ENCODE data around the gene OAS2.

DNA sequence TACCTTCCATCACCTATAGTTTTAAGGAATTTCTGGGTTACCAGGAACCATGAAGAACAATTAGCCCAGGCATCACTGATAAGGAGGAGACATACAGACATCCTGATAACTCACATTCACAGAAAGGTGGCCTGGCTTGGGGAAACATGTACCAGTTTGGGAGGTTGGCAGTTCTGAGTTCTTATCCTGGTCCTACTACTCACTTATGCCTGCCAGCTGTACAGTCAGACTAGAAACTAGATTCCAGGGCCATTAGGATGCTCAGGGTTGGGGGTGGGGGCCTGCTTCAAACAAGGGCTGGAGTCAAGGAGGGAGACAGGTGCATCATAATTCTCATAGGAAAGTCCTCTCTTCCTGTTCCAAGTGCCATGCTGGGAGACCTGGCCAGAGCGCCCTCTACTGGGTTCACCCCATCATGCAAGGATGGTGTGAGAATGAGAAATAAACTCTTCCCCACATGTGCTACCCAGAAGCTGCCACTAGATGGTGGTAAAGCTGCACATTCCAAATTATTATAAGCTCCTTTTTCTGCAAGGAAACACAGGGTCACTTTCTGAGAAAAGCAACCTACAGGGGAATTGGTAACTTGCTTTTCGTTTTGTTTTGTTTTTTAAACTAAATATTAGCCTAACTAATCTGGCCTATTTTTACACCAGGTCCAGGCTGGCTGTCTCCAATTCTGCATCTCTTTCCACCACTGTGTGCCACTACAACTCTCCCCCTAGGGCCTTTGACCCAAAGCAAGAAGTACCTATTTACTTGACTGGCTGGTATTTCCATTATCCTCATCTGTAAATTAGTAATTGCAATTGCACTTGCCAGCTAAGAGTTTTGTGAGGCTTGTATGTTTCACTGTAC lies 14.5 kb downstream of the OAS2 start:
- TF ChIP-seq, protein P1, sequence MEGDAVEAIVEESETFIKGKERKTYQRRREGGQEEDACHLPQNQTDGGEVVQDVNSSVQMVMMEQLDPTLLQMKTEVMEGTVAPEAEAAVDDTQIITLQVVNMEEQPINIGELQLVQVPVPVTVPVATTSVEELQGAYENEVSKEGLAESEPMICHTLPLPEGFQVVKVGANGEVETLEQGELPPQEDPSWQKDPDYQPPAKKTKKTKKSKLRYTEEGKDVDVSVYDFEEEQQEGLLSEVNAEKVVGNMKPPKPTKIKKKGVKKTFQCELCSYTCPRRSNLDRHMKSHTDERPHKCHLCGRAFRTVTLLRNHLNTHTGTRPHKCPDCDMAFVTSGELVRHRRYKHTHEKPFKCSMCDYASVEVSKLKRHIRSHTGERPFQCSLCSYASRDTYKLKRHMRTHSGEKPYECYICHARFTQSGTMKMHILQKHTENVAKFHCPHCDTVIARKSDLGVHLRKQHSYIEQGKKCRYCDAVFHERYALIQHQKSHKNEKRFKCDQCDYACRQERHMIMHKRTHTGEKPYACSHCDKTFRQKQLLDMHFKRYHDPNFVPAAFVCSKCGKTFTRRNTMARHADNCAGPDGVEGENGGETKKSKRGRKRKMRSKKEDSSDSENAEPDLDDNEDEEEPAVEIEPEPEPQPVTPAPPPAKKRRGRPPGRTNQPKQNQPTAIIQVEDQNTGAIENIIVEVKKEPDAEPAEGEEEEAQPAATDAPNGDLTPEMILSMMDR (conservative IDR thresholded peaks at IDR 0.05; ENCODE audit: low read depth, low read length) = peak; percentile 100
- no peak for TF ChIP-seq EZH2phosphoT487 (IDR thresholded peaks at IDR 0.05; ENCODE audit: borderline replicate concordance, low read length)
- no peak for TF ChIP-seq EZH2 (IDR thresholded peaks at IDR 0.05; ENCODE audit: low read length, unreplicated experiment)
